Neural cell (in vitro differentiated cells): Measurements from ENCODE around the gene LUM. TPM values are rescaled to one million over a fixed set of nuclear protein-coding genes. Genes with fewer than 3 reads are reported as not detected.

Experiments
- H2AFZ ChIP-seq: fragments of 200-600, 300-800 bp; sonication (generic), shearing (Covaris generic); 2 replicates; pipeline ENCODE4 v1.6.0; 2014; ENCODE audit warnings: low read depth, mild to moderate bottlenecking, antibody characterized with exemption, low read length, moderate library complexity
- H3F3A ChIP-seq: fragments of 200-600 bp; shearing (Covaris generic); 2 replicates; pipeline ENCODE4 v1.6.1; 2016; ENCODE audit warnings: mild to moderate bottlenecking, moderate library complexity, mixed read lengths, antibody characterized with exemption, low read length; ENCODE audit not compliant: insufficient read depth, poor library complexity, severe bottlenecking
- H3K27ac ChIP-seq: fragments of 200-600, 300-800 bp; sonication (generic), shearing (Covaris generic); 2 replicates; pipeline ENCODE4 v1.5.1; 2014; ENCODE audit warnings: mild to moderate bottlenecking, low read length, moderate library complexity
- H3K27me3 ChIP-seq: fragments of 300-800, 200-600 bp; sonication (generic), shearing (Covaris generic); 2 replicates; pipeline ENCODE4 v1.6.0; 2014; ENCODE audit warnings: mild to moderate bottlenecking, low read depth, low read length, moderate library complexity; ENCODE audit not compliant: insufficient read depth
- H3K36me3 ChIP-seq: fragments of 300-800, 200-600 bp; sonication (generic), shearing (Covaris generic); 2 replicates; pipeline ENCODE4 v1.5.1; 2014; ENCODE audit warnings: mild to moderate bottlenecking, antibody characterized with exemption, low read length, moderate library complexity; ENCODE audit not compliant: insufficient read depth
- H3K4me2 ChIP-seq: fragments of 300-800, 200-600 bp; sonication (generic), shearing (Covaris generic); 2 replicates; pipeline ENCODE4 v1.6.0; 2014; ENCODE audit warnings: mild to moderate bottlenecking, low read length
- H3K4me3 ChIP-seq: fragments of 300-800, 200-600 bp; sonication (generic), shearing (Covaris generic); 2 replicates; pipeline ENCODE4 v1.5.1; 2014; ENCODE audit warnings: mild to moderate bottlenecking, low read length, moderate library complexity
- H3K79me2 ChIP-seq: fragments of 200-600 bp; shearing (Covaris generic); replicated peaks from 2 replicates; pipeline ENCODE4 v1.6.0; 2014; ENCODE audit warnings: mild to moderate bottlenecking, low read length, moderate library complexity; ENCODE audit not compliant: insufficient read depth
- H3K9ac ChIP-seq: fragments of 300-800, 200-600 bp; sonication (generic), shearing (Covaris generic); 2 replicates; pipeline ENCODE4 v1.6.1; 2016; ENCODE audit warnings: mild to moderate bottlenecking, low read length, mixed read lengths
- H3K9me2 ChIP-seq: fragments of 200-600 bp; shearing (Covaris generic); 2 replicates; pipeline ENCODE4 v1.6.1; 2016; ENCODE audit warnings: mild to moderate bottlenecking, low read length, mixed read lengths; ENCODE audit not compliant: insufficient read depth
- H3K9me3 ChIP-seq: fragments of 200-600, 300-800 bp; sonication (generic), shearing (Covaris generic); 2 replicates; pipeline ENCODE4 v1.6.1; 2016; ENCODE audit warnings: mild to moderate bottlenecking, mixed run types, low read length, moderate library complexity, mixed read lengths
- H4K20me1 ChIP-seq: fragments of 200-600 bp; shearing (Covaris generic); 2 replicates; pipeline ENCODE4 v1.6.1; 2016; ENCODE audit warnings: mild to moderate bottlenecking, mixed run types; ENCODE audit not compliant: insufficient read depth
- EP300 ChIP-seq: fragments of 450-650 bp; conservative IDR thresholded peaks from 2 replicates; pipeline ENCODE4 v1.6.1; 2014; ENCODE audit warnings: antibody characterized with exemption, mild to moderate bottlenecking, moderate library complexity; ENCODE audit not compliant: poor library complexity, severe bottlenecking
- EZH2 ChIP-seq: fragments of 200-600, 300-800 bp; shearing (Covaris generic), sonication (generic); IDR thresholded peaks from 2 replicates; pipeline ENCODE4 v1.6.1; 2014; ENCODE audit warnings: antibody characterized with exemption, low read length, borderline replicate concordance, mild to moderate bottlenecking; ENCODE audit not compliant: insufficient read depth, poor library complexity, severe bottlenecking
- MXI1 ChIP-seq: fragments of 450-650 bp; conservative IDR thresholded peaks from 2 replicates; pipeline ENCODE4 v1.6.1; 2014; ENCODE audit warnings: antibody characterized with exemption, mild to moderate bottlenecking; ENCODE audit not compliant: poor library complexity, severe bottlenecking
- POLR2AphosphoS5 ChIP-seq: IDR thresholded peaks from 2 replicates; pipeline ENCODE4 v1.6.1; 2012
- RAD21 ChIP-seq: fragments of 450-650 bp; conservative IDR thresholded peaks from 2 replicates; pipeline ENCODE4 v1.6.1; 2014; ENCODE audit warnings: antibody characterized with exemption, mild to moderate bottlenecking, moderate library complexity
- SMC3 ChIP-seq: fragments of 450-650 bp; conservative IDR thresholded peaks from 2 replicates; pipeline ENCODE4 v1.6.1; 2014; ENCODE audit warnings: antibody characterized with exemption, mild to moderate bottlenecking, moderate library complexity; ENCODE audit not compliant: poor library complexity
- TAF1 ChIP-seq: IDR thresholded peaks from 2 replicates; pipeline ENCODE4 v1.6.1; 2012; ENCODE audit warnings: low read depth
- polyA plus RNA-seq: library from polyadenylated mRNA; depleted of rRNA; stranded (reverse); fragments of >200 nt; gene quantifications from 2 replicates; pipeline ENCODE4 v1.2.3, GENCODE V29; 2014
- TF ChIP-seq, protein P1 (sequence below): fragments of 450-650 bp; IDR thresholded peaks from 2 replicates; pipeline ENCODE4 v1.5.1; 2014; ENCODE audit warnings: antibody characterized with exemption, mild to moderate bottlenecking, moderate library complexity; ENCODE audit not compliant: poor library complexity, severe bottlenecking
- TF ChIP-seq, protein P2 (sequence below): IDR thresholded peaks from 2 replicates; pipeline ENCODE4 v1.6.1; 2012; ENCODE audit warnings: borderline replicate concordance

The LUM gene
- polyA plus RNA-seq, 1 donor from 2014 or later: 0.89 TPM

DNA sequence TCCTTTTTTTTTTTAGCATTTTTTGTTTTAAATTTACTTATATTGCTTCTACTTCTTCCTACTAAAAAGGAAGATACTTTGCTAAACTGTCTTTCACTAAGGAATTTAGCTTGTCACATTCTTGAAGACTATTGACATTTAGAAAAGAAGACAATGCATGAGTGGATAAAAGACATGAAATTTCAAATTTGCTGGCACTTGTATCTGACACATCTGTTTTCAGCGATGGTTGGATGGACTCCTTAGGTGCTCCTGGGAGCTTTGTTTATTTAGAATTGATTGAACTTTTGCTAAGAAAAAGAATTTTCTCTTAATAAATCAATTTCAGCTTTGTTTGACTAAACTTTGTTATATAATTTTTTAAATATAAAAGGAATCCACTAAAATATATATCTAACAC lies 50.2 kb downstream of the LUM start:
- Histone ChIP-seq H3K9ac (no peak overlapping the region), H3K27ac (no peak overlapping the region), H3K79me2 (no peaks in the 10 kb centered on the region), H3K4me2 (no peak overlapping the region), H3K27me3 (no peaks in the 10 kb centered on the region), H3K36me3 (no peaks in the 10 kb centered on the region), H4K20me1 (no peaks in the 10 kb centered on the region), H2AFZ (no peak overlapping the region), H3K9me2 (no peaks in the 10 kb centered on the region), H3K9me3 (no peaks in the 10 kb centered on the region), H3F3A (no peaks in the 10 kb centered on the region), H3K4me3 (no peak overlapping the region)
- no peak for TF ChIP-seq MXI1
- peak; percentile 37 for TF ChIP-seq EP300

DNA sequence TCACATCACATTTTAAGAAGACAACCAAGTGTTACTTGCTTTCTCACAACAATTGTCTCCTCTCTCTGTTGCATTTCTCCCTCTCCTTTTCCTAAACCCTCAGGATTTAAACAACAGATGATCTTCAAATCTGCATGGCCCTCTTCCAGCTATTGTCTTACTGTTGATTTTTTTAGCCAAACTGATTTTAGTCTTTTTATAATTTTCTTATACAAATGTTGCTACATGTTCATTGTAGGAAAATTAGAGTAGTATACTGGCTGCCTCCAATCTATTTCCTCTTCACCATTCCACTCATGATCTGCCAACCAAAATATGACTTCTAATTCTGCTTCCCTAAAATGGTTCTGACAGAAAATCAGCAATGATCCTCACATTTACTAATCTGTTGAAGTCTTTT lies 52.1 kb downstream of the LUM start:
- Histone ChIP-seq H3K27me3 (no peaks in the 10 kb centered on the region), H4K20me1 (no peaks in the 10 kb centered on the region), H3K79me2 (no peaks in the 10 kb centered on the region), H3F3A (no peaks in the 10 kb centered on the region), H3K36me3 (no peaks in the 10 kb centered on the region), H3K9me3 (no peaks in the 10 kb centered on the region), H3K9me2 (no peaks in the 10 kb centered on the region), H2AFZ (no peak overlapping the region), H3K4me3 (no peak overlapping the region), H3K4me2 (no peak overlapping the region), H3K27ac (no peak overlapping the region), H3K9ac (no peak overlapping the region)
- TF ChIP-seq, protein P1, sequence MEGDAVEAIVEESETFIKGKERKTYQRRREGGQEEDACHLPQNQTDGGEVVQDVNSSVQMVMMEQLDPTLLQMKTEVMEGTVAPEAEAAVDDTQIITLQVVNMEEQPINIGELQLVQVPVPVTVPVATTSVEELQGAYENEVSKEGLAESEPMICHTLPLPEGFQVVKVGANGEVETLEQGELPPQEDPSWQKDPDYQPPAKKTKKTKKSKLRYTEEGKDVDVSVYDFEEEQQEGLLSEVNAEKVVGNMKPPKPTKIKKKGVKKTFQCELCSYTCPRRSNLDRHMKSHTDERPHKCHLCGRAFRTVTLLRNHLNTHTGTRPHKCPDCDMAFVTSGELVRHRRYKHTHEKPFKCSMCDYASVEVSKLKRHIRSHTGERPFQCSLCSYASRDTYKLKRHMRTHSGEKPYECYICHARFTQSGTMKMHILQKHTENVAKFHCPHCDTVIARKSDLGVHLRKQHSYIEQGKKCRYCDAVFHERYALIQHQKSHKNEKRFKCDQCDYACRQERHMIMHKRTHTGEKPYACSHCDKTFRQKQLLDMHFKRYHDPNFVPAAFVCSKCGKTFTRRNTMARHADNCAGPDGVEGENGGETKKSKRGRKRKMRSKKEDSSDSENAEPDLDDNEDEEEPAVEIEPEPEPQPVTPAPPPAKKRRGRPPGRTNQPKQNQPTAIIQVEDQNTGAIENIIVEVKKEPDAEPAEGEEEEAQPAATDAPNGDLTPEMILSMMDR: no peak
- TF ChIP-seq SMC3: no peak
- TF ChIP-seq POLR2AphosphoS5: no peak
- no peak for TF ChIP-seq MXI1
- TF ChIP-seq EP300: no peak
- TF ChIP-seq EZH2: no peak

DNA sequence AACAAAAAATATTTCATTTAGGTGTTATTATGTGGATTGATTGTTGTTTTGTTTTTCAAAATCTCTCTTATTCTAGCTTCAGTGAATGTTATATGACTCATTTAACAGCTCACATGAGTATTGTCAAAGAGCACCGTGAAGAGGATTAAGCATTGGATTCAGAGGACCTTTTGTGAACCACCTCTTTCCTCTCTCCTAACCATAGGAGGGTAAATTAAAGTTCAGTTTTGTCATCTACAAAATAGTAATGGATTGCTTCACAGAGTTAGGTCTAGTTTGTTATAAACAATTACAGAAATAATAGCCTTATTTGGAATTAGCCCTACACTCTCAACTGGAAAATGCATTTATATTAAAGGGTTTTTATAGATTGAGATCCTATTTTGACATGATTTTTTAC lies 52.5 kb downstream of the LUM start:
- Histone ChIP-seq H3K27ac (no peak overlapping the region), H4K20me1 (no peaks in the 10 kb centered on the region), H3K9ac (no peak overlapping the region), H3K9me2 (no peaks in the 10 kb centered on the region), H3K4me2 (no peak overlapping the region), H2AFZ (no peak overlapping the region), H3K27me3 (no peaks in the 10 kb centered on the region), H3K4me3 (no peak overlapping the region), H3K9me3 (no peaks in the 10 kb centered on the region), H3F3A (no peaks in the 10 kb centered on the region), H3K36me3 (no peaks in the 10 kb centered on the region), H3K79me2 (no peaks in the 10 kb centered on the region)
- TF ChIP-seq, protein P2, sequence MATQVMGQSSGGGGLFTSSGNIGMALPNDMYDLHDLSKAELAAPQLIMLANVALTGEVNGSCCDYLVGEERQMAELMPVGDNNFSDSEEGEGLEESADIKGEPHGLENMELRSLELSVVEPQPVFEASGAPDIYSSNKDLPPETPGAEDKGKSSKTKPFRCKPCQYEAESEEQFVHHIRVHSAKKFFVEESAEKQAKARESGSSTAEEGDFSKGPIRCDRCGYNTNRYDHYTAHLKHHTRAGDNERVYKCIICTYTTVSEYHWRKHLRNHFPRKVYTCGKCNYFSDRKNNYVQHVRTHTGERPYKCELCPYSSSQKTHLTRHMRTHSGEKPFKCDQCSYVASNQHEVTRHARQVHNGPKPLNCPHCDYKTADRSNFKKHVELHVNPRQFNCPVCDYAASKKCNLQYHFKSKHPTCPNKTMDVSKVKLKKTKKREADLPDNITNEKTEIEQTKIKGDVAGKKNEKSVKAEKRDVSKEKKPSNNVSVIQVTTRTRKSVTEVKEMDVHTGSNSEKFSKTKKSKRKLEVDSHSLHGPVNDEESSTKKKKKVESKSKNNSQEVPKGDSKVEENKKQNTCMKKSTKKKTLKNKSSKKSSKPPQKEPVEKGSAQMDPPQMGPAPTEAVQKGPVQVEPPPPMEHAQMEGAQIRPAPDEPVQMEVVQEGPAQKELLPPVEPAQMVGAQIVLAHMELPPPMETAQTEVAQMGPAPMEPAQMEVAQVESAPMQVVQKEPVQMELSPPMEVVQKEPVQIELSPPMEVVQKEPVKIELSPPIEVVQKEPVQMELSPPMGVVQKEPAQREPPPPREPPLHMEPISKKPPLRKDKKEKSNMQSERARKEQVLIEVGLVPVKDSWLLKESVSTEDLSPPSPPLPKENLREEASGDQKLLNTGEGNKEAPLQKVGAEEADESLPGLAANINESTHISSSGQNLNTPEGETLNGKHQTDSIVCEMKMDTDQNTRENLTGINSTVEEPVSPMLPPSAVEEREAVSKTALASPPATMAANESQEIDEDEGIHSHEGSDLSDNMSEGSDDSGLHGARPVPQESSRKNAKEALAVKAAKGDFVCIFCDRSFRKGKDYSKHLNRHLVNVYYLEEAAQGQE: no peak
- TF ChIP-seq MXI1 (no peak), RAD21 (no peak), EP300 (no peak), POLR2AphosphoS5 (no peak), EZH2 (no peak), TAF1 (no peak), SMC3 (no peak)
- TF ChIP-seq, protein P1: no peak
